Measurements from ENCODE around the gene CELF2.

CELF2 gene

GRCh38 chr10:11337516-11337915 is 319.8 kb downstream of the CELF2 start:
- TF ChIP-seq CTCF (IDR thresholded peaks at IDR 0.05; ENCODE audit: low read depth, low read length) = no peak
- H3K4me3 ChIP-seq (ENCODE audit: low read depth, low read length) = no peak overlapping the region
- in situ Hi-C loops (cut with HindIII; ENCODE audit: low sequenced_read_pairs) = no loop called here
- DNase-seq (ENCODE audit: low read depth, low spot score) = no peak

DNA sequence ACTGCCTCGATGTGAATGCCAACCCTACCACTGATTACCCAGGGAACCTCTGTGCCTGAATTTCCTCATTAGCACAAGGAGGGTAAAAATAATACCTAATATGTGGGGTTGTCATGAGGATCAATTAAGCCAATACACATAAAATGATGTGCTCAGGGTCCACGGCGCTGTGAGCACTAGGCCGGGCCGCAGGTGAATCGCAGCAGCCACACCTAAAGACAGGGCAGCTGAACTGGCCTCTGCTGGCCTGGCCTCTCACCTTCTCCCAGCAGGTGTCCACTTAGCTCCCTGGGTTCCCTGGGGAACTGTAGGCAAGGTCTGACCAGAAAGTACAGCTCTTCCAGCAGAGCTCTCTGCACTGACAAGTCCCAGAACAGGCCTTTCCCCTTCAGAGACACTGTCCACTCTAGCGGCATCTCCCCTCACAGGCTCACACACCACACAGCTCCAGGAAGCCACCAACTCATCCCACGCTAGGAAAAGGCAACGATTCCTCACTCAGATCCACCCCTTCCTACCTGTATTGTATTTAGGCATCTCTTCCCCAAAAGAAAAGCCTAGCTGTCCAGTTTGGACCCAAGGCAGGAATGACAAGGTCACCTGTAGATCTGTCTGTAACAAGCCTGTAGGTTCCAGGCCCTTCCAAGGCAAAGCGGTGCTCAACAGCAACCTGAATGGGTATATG is 320.6 kb downstream of the CELF2 start:
- no peak overlapping the region for H3K4me3 ChIP-seq (ENCODE audit: low read depth, low read length)
- in situ Hi-C loops (cut with HindIII; ENCODE audit: low sequenced_read_pairs) = no loop called here
- no peak for TF ChIP-seq CTCF (IDR thresholded peaks at IDR 0.05; ENCODE audit: low read depth, low read length)
- no peak for DNase-seq (ENCODE audit: low read depth, low spot score)

DNA sequence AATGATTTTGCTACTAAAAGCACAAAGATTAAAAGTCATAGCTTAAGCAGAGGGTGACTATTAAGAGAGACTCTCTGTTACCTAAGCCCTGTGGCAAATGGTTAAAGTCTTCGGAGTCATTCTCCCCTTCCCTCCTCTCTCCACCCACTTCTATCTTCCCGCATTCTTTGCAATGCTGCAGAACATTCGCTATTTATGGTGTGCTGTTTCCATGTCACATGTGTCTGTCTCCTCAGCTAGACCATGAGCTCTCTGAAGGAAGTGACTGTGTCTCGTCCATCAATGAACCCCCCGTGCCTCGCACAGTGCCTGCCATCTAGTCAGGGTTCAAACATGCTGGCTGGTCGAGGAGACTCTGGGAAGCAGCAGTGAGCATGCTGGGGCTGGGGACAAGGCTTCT is 321.3 kb downstream of the CELF2 start:
- in situ Hi-C loops (cut with HindIII; ENCODE audit: low sequenced_read_pairs) = no loop called here
- DNase-seq (ENCODE audit: low read depth, low spot score) = no peak
- no peak for TF ChIP-seq CTCF (IDR thresholded peaks at IDR 0.05; ENCODE audit: low read depth, low read length)
- no peak overlapping the region for H3K4me3 ChIP-seq (ENCODE audit: low read depth, low read length)

DNA sequence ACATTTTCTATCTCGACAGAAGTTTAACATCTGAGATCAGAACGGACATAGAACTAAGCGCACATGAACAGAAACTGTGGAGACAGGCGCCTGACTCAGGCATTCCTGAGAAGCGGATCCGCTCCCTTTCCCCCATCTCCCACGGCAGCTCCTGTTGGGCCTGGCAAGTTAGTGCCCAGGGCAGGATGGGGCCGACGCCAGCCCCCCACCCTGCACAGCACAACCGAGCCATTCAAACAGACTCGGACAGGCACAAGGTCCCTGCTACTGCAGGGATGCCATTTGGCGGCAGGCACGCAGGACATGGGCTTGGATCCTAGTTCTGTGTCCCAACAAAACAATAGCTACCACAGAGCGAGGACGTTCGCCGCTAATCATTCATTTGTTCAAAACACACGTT is 322.0 kb downstream of the CELF2 start:
- no peak for DNase-seq (ENCODE audit: low read depth, low spot score)
- in situ Hi-C loops (cut with HindIII; ENCODE audit: low sequenced_read_pairs) = no loop called here
- H3K4me3 ChIP-seq (ENCODE audit: low read depth, low read length) = no peak overlapping the region
- TF ChIP-seq CTCF (IDR thresholded peaks at IDR 0.05; ENCODE audit: low read depth, low read length) = no peak

GRCh38 chr10:11341283-11341960 is 323.8 kb downstream of the CELF2 start:
- TF ChIP-seq CTCF (IDR thresholded peaks at IDR 0.05; ENCODE audit: low read depth, low read length) = no peak
- no peak overlapping the region for H3K4me3 ChIP-seq (ENCODE audit: low read depth, low read length)
- in situ Hi-C loops (cut with HindIII; ENCODE audit: low sequenced_read_pairs) = no loop called here
- DNase-seq (ENCODE audit: low read depth, low spot score) = no peak

DNA sequence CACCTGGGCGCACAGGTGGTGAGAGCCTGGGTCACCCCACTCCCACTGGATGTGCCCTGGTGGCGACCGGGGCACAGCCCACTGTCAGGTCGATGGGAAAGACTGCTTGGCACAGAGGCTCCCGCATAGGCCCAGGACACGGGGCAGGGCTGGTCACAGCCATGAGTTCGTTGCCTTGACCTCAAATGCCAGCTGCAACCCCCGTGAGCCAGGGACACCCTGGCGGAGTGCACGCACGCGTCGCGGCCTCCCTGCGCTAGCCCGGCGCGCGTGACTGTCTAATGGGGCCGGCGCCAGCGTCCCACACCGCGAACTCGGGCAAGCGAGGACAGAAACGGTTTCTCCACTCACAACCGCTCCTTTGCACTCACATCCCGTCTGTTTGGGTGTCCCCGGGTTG is 326.4 kb downstream of the CELF2 start:
- no peak for DNase-seq (ENCODE audit: low read depth, low spot score)
- H3K4me3 ChIP-seq (ENCODE audit: low read depth, low read length) = no peak overlapping the region
- no peak for TF ChIP-seq CTCF (IDR thresholded peaks at IDR 0.05; ENCODE audit: low read depth, low read length)
- in situ Hi-C loops (cut with HindIII; ENCODE audit: low sequenced_read_pairs) = no loop called here

All from astrocyte of the spinal cord (primary cell).